HG03196 (cell line): Measurements from ENCODE around the gene DNHD1.

Experiments
- ATAC-seq: cut with Tn5 transposase; IDR thresholded peaks from one replicate; pipeline ENCODE4 v1.9.1; 2021; ENCODE audit not compliant: unreplicated experiment

The DNHD1 gene

DNA sequence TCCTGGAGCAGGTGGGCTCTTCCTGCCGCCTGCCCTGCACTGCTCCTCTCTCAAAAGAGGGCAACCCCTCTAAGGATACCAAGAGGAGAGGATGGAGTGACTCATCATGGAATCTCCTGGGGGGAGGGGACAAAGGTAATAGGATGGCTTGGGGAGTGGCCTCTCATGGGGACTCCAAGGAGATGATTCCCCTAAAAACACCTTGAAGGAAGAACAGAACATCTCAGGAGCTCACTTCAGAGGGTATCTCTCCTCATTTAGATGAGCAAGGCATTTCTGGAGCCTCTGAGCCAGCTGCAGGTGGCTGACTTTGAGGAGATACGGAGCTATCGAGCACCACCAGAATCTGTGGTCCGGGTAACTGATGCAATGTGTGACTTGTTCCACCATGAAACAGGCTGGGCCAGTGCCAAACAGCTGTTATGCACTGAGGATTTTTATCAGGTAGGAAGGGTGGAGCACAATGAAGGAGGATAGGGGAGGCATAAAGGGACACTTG is 66.1 kb downstream of the DNHD1 start:
- no peak for ATAC-seq

- ATAC-seq, result no peak
These were observed 66.6 kb downstream of the DNHD1 start for GRCh38 chr11:6563667-6564066.

DNA sequence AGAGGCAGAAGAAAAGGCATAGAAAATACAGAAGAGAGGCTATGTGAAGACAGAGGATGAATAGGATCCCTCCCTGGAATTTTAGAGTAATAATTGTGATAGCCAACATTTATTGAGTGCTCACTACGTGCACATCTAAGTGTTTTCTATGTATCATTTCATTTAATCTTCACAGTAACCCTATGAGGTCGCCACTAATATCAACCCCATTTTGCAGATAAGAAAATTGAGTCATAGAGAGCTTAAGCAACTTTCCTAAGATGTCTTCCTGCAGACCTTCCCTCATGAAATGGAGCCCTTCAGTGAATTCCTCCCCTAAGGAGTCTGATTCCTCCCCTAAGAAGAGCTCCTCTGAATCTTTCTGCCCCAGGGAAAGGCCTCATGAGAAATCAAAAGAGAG is 68.2 kb downstream of the DNHD1 start:
- no peak for ATAC-seq

DNA sequence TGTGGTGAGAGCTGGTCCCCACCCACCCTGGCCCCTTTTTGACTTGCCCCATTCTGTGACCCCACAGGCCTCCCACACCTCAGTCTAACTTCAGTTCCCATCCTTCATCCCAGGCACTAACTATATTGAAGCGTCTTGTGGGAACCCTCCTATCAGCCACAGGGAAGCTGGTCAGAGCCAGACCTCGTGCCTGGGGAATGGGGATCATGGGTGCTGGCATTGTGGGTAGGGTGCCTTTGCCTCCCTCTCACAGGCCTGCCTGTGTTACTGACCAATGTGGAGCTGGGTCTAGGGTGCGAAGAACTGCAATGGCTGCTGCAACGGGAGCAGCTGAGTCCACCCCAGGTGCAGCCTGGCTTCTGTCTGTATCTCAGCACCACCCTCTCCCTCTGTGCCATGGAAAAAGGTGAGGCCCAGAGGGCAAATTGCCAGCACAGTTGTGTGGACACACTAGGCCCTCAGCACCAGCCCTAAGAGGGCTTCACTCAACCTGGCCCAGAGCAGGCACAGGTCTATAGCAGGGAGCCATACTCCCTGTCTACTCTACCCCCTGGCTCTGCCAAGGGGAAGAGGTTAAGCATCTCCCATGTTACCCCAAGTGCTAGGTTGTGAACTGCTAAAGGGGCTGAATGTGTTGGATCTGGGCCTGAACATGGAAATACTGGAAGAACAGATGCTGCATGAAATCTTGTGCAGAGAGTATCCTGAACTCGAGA is 69.1 kb downstream of the DNHD1 start:
- ATAC-seq, result no peak

DNA sequence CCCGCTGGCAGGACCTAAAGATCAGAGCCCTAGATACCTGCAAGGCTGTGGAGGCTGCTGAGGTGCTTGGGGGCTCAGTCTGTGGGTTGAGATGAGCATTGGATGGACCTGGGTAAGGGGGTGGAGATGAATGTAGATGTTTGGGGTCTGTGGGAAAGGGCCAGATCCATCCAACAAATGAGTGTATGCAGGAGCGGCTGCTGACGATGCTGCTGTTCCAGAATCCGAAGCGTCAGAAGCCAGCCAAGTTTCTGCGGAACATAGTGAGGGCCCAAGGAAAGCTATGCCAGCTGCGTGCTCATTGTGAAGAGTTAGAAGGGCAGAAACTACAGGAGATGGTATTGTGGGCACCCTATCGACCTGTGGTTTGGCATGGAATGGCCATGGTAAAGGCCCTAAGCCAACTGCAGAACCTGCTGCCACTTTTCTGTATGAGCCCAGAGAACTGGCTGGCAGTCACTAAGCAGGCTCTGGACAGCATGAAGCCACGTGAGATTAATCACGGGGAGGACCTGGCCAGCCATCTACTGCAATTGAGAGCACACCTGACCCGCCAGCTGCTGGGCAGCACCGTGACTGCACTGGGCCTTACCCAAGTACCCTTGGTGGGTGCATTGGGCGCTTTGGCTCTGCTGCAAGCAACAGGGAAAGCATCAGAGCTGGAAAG is 69.8 kb downstream of the DNHD1 start:
- ATAC-seq, result no peak

DNA sequence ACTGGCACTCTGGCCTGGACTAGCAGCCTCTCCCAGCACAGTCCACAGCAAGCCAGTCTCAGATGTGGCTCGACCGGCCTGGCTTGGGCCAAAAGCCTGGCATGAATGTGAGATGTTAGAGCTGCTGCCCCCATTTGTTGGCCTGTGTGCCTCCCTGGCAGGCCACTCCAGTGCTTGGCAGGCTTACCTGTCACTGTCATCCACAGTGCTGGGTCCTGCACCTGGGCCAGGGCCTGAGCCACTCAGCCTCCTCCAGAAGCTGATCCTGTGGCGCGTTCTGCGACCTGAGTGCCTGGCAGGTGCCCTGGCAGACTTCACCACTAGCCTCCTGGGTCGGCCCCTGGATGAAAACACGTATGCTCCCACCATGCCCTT is 70.3 kb downstream of the DNHD1 start:
- ATAC-seq, result no peak

DNA sequence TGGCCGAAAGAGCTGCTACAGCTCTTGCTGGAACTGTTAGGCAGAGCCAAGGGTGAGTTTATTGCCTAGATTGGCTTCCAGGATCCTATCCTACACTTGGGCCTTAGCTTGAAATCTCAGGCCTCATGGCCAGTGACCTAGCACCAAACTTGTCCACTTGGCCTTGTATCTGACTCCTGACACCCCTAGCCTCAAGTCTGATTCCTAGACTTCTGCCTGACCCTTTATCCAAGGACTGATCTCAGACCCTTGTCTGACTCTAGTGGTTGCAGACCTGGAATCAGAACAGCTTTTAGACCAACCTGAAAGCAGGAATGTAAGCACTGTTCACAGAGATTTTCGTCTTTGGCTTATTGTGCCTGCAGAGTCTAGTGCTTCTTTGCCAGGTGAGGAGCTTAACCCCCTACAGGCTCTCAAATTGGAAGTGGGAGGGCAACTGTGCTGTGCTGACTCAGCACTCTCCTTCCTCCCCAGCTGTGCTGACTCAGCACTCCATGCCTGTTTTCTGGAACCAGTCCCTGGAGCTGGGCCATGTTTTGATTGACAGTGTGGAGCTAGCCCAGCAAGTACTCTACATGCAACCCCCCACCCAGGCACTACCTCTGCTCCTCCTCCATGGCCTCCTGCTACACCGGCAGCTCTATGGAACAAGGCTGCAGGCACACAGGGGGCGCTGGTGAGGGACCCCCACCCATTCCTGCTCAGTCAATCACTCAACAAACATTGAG is 71.3 kb downstream of the DNHD1 start:
- ATAC-seq, result no peak

DNA sequence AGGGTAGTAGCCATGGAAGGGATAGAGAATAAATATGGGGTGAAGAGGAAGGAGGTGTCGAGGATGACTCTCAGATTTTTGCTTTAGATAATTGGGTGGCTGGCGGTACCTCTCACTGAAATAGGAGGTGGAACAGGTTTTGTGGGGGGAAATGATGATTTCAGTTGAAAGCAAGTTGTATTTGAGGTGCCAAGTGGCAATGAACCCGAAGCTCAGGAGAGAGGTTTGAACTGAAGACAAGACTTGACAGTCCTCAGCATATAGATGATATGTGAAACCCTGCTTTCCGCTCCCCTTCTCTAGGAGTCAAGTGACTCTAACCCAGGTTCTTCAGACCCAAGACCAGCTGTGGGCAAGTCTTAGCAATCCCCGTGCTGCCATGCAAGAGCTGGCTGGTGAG is 72.6 kb downstream of the DNHD1 start:
- no peak for ATAC-seq

DNA sequence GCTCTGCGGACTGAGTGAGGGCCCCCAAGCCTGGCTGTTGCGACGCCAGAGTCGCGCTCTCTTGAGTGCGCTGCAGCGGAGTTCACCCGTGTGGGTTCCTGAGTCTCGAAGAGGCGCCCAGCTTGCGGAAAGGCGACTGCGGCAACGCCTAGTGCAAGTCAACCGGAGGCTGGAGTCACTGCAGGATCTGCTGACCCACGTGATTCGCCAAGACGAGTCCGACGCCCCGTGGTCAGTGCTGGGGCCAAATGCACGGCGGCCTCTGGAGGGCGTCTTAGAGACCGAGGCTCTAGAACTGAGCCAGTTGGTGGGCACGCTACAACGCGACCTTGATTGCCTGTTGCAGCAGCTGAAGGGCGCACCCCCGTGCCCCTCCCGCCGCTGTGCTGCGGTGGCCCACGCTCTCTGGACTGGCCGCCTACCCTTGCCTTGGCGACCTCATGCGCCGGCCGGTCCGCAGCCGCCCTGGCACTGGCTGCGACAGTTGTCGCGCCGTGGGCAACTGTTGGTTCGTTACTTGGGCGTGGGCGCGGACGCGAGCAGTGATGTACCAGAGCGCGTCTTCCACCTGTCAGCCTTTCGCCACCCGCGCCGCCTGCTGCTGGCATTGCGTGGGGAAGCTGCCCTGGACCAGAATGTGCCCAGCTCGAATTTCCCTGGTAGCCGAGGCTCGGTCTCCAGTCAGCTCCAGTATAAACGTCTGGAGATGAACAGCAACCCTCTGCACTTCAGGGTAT is 73.8 kb downstream of the DNHD1 start:
- ATAC-seq, result no peak

- ATAC-seq, result no peak
These were observed 74.4 kb downstream of the DNHD1 start for GRCh38 chr11:6571434-6572008.

DNA sequence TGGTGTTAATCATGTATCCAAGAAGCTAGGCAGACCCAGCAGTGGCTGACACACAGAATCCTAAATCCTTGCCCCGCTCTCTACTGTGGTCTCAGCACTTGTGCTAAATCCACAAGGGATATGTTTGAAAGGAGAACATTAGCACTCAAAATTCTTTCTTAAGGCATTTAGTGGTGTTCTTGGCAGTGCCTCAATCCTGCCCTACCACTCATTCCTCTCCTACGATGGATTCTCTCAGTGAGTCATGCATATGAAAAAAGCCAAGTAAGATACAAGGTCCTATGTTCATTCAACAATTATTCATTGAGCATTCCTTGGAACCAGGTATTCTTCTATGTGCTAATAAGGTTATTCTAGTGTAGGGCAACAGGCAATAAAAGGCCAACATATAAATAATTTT is 75.1 kb downstream of the DNHD1 start:
- no peak for ATAC-seq

DNA sequence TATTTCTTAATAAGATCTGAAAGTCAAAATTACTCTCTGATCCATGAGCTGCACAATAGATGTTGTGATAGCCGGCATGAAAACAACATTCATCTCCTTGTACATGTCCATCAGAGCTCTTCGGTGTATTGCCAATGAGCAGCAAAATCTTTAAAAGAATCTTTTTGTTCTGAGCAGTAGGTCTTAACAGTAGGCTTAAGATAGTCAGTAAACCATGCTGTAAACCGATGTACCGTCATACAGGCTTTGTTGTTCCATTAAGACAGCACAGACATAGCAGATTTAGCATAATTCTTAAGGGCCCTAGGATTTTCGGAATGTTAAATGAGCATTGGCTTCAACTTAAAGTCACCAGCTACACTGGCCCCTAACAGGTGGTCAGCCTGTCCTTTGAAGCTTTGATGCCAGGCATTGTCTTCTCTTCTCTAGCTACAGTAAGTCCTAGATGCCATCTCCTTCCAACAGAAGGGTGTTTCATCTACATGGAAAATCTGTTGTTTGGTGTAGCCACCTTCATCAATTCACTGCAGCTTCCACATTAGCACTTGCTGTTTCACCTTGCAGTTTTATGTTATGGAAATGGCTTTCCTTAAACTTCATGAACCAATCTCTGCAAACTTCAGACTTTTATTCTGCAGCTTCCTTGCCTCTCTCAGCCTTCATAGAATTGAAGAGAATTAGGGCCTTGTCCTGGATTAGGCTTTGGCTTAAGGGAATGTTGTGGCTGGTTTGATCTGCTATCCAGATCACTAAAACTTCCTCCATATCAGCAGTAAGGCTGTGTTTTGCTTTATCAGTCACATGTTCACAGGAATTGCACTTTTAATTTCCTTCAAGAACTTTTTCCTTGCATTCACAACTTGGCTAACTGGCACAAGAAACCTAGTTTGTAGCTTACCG is 78.0 kb downstream of the DNHD1 start:
- ATAC-seq, result no peak

- no peak for ATAC-seq
These were observed 79.6 kb downstream of the DNHD1 start for GRCh38 chr11:6576471-6577373.

DNA sequence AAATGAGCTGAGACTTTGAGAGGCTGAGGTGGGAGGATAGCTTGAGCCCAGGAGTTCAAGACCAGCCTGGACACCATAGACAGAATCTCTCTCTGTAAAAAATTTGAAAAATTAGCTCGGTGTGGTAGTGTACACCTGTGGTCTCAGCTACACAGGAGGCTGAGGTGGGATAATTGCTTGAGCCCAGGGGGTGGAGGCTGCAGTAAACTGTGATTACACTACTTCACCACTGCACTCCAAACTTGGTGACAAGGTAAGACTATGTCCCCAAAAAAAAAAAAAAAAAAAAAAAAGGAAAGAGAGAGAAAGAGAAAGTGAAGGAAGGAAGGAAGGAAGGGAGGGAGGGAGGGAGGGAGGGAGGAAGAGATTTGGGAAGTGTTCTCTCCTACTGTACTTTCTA is 81.1 kb downstream of the DNHD1 start:
- ATAC-seq, result no peak

DNA sequence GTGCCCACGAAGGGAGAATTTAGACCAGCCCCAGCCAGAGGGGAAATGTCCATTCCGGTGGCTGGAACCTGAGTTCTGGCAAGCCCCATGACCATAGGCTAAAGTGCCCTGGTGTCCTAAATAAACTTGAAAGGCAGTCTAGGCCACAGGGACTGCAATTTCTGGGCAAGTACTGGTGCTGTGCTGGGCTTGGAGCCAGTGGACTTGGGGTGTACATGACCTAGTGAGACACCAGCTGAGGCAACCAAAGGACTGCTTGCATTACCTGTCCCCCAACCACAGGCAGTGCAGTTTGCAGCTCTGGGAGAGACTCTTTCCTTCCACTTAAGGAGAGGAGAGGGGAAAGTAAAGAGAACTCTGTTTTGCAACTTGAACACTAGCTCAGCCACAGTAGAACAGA is 82.6 kb downstream of the DNHD1 start:
- ATAC-seq, result no peak

DNA sequence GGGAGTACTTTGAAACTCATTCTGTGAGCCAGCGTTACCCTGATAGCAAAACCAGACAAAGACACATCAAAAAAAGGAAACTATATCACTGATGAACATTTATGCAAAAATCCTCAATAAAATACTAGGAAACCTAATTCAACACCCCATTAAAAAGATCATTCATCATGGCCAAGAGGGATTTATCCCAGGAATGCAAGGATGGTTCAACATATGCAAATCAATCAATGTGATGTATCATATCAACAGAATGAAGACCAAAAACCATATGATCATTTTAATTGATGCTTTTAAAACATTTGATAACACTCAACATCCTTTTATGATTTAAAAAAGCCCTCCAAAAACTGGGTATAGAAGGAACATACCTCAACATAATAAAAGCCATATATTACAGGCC is 86.5 kb downstream of the DNHD1 start:
- ATAC-seq, result no peak

DNA sequence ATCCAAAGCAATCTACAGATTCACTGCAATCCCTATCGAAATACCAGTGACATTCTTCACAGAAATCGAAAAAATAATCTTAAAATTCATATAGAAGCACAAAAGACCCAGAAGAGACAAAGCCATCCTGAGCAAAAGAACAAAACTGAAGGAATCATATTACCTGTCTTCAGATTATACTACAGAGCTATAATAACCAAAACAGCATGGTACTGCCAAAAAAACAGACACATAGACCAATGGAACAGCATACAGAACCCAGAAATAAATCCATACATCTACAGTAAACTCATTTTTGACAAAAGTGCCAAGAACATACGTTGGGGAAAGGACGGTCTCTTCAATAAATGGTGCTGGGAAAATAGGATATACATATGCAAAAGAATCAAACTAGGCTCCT is 87.4 kb downstream of the DNHD1 start:
- ATAC-seq, result no peak

- ATAC-seq, result no peak
These were observed 89.6 kb downstream of the DNHD1 start for GRCh38 chr11:6586434-6587359.
